ENCODE measurements around the gene CERS6.

The CERS6 gene

GRCh38 chr2:168543037-168543436 is 87.0 kb downstream of the CERS6 start:
- TF ChIP-seq POU6F1 (CRISPR knock-in tag; IDR thresholded peaks at IDR 0.05; ENCODE audit: borderline replicate concordance, low read depth) (no peak), TSHZ2 (CRISPR knock-in tag; IDR thresholded peaks at IDR 0.05) (no peak), ESRRG (CRISPR knock-in tag; IDR thresholded peaks at IDR 0.05) (no peak), ZFP30 (CRISPR knock-in tag; IDR thresholded peaks at IDR 0.05) (no peak), CREB5 (CRISPR knock-in tag; IDR thresholded peaks at IDR 0.05; ENCODE audit: low read depth) (no peak), RARB (CRISPR knock-in tag; IDR thresholded peaks at IDR 0.05) (no peak), ZNF565 (CRISPR knock-in tag; conservative IDR thresholded peaks at IDR 0.05; ENCODE audit: low read depth) (no peak), PPARA (CRISPR knock-in tag; IDR thresholded peaks at IDR 0.05; ENCODE audit: borderline replicate concordance) (no peak), BACH2 (CRISPR knock-in tag; IDR thresholded peaks at IDR 0.05; ENCODE audit: borderline replicate concordance) (no peak)
- ATAC-seq, result no peak

- TF ChIP-seq TSHZ2 (CRISPR knock-in tag; IDR thresholded peaks at IDR 0.05) (no peak), ISL1 (CRISPR knock-in tag; IDR thresholded peaks at IDR 0.05) (peak; percentile 69; the same call in 1 of the 2 replicates), ZNF70 (CRISPR knock-in tag; IDR thresholded peaks at IDR 0.05) (no peak)
- ATAC-seq, result no peak
Observed at GRCh38 chr2:168543935-168544334, 87.9 kb downstream of the CERS6 start.

GRCh38 chr2:168545439-168546082 is 89.5 kb downstream of the CERS6 start:
- ATAC-seq, result peak; percentile 65; the same call in 2 of the 3 replicates
- TF ChIP-seq SNAI2 (CRISPR knock-in tag; IDR thresholded peaks at IDR 0.05) (no peak), ZNF70 (CRISPR knock-in tag; IDR thresholded peaks at IDR 0.05) (no peak), ZC3H10 (CRISPR knock-in tag; IDR thresholded peaks at IDR 0.05) (no peak), POU6F1 (CRISPR knock-in tag; IDR thresholded peaks at IDR 0.05; ENCODE audit: borderline replicate concordance, low read depth) (no peak), CREB5 (CRISPR knock-in tag; IDR thresholded peaks at IDR 0.05; ENCODE audit: low read depth) (no peak), ZFP30 (CRISPR knock-in tag; IDR thresholded peaks at IDR 0.05) (no peak), PPARA (CRISPR knock-in tag; IDR thresholded peaks at IDR 0.05; ENCODE audit: borderline replicate concordance) (no peak), ZNF565 (CRISPR knock-in tag; conservative IDR thresholded peaks at IDR 0.05; ENCODE audit: low read depth) (no peak), CSDC2 (CRISPR knock-in tag; IDR thresholded peaks at IDR 0.05) (no peak), PATZ1 (CRISPR knock-in tag; IDR thresholded peaks at IDR 0.05; ENCODE audit: borderline replicate concordance) (no peak), TSHZ2 (CRISPR knock-in tag; IDR thresholded peaks at IDR 0.05) (no peak), BACH2 (CRISPR knock-in tag; IDR thresholded peaks at IDR 0.05; ENCODE audit: borderline replicate concordance) (no peak), OSR1 (CRISPR knock-in tag; IDR thresholded peaks at IDR 0.05) (no peak)
